A549 (cell line): ENCODE data around the gene URGCP. TPM values are rescaled to one million over a fixed set of nuclear protein-coding genes. Genes with fewer than 3 reads are reported as not detected.
A peak's percentile ranks its signal among the peaks of the same experiment; 100 is the strongest.

Experiments
- ATAC-seq, 2 experiments: fragments of 200-7000 bp in 1 of 2; fragments of >200 bp in 1 of 2; cut with Nextera tagmentation in 1 of 2; cut with Tn5 transposase in 1 of 2; 3 replicates each; pipeline versions ENCODE4 v1.8.0 to v1.9.1; 2018 to 2020; ENCODE audit warnings: mild to moderate bottlenecking in 1 of 2, moderate library complexity in 1 of 2
- CTCF ChIA-PET: fragments of 300-600 bp; sonication (Branson Sonifier 250); formaldehyde crosslinking; extraction: SDS; loops from one replicate; lab custom pipeline; 2021; ENCODE audit warnings: antibody characterized with exemption, inconsistent platforms; lab: Yijun Ruan, JAX
- POLR2A ChIA-PET: fragments of 350-600 bp; formaldehyde crosslinking; extraction: SDS; loops from one replicate; lab custom pipeline; 2021; ENCODE audit warnings: antibody characterized with exemption, inconsistent platforms; lab: Yijun Ruan, JAX
- DNase-seq, 2 experiments: peaks; one replicate each; pipeline versions ENCODE4 v3.0.0 to v3.0.0-alpha.2; 2011 to 2016; ENCODE audit warnings: low read depth in 1 of 2, low spot score in 1 of 2
- FAIRE-seq: peaks from 2 replicates; lab custom pipeline; 2011; peaks lifted over from hg19 to GRCh38; lab: Jason Lieb, UNC
- H3K27ac ChIP-seq, 2 experiments: fragments of >200 bp; sonication (Bioruptor Twin); formaldehyde crosslinking; 3 replicates each; pipeline ENCODE4 v1.5.1; 2016 to 2017
- H3K4me1 ChIP-seq: fragments of >200 bp; sonication (Bioruptor Twin); formaldehyde crosslinking; 3 replicates; pipeline ENCODE4 v1.6.1; 2016
- H3K4me2 ChIP-seq: fragments of >200 bp; sonication (Bioruptor Twin); formaldehyde crosslinking; 3 replicates; pipeline ENCODE4 v1.6.1; 2016
- H3K4me3 ChIP-seq: fragments of >200 bp; sonication (Bioruptor Twin); formaldehyde crosslinking; 3 replicates; pipeline ENCODE4 v1.5.1; 2016
- H3K9me3 ChIP-seq: fragments of >200 bp; sonication (Bioruptor Twin); formaldehyde crosslinking; 3 replicates; pipeline ENCODE4 v1.6.1; 2016
- BHLHE40 ChIP-seq: IDR thresholded peaks from 2 replicates; pipeline ENCODE4 v1.6.1; 2012; ENCODE audit warnings: low read depth, low read length, inconsistent platforms
- CBX8 ChIP-seq: fragments of 200-600 bp; sonication (generic); IDR thresholded peaks from 2 replicates; pipeline ENCODE4 v1.6.1; 2016
- CEBPB ChIP-seq, 2 experiments: fragments of >200 bp in 1 of 2; sonication (Bioruptor Twin) in 1 of 2; formaldehyde crosslinking in 1 of 2; IDR thresholded peaks; 2 replicates each; pipeline ENCODE4 v1.6.1; 2012 to 2016
- EHMT2 ChIP-seq: fragments of 200-600 bp; sonication (generic); IDR thresholded peaks from 2 replicates; pipeline ENCODE4 v1.6.1; 2016; ENCODE audit warnings: antibody characterized with exemption, low read depth, mild to moderate bottlenecking, moderate library complexity
- FOSL2 ChIP-seq, 2 experiments: fragments of 450-650 bp in 1 of 2; fragments of >200 bp in 1 of 2; sonication (Bioruptor Twin) in 1 of 2; formaldehyde crosslinking; IDR thresholded peaks; 2 replicates each; pipeline versions ENCODE4 v1.5.0 to v1.6.1; 2016 to 2020; ENCODE audit warnings: mild to moderate bottlenecking in 1 of 2, moderate library complexity in 1 of 2
- HEYL ChIP-seq: fragments of 250-450 bp; sonication (Bioruptor Pico); IDR thresholded peaks from 2 replicates; pipeline ENCODE4 v1.8.0; 2021; ENCODE audit warnings: mild to moderate bottlenecking, moderate library complexity
- JUNB ChIP-seq: fragments of >200 bp; sonication (Bioruptor Twin); formaldehyde crosslinking; IDR thresholded peaks from 2 replicates; pipeline ENCODE4 v1.6.1; 2016
- KDM1A ChIP-seq: fragments of 200-600 bp; sonication (generic); IDR thresholded peaks from 2 replicates; pipeline ENCODE4 v1.6.1; 2016; ENCODE audit warnings: low read depth, mild to moderate bottlenecking
- MAX ChIP-seq: IDR thresholded peaks from 2 replicates; pipeline ENCODE4 v1.6.1; 2012
- NFE2L2 ChIP-seq: fragments of 150-350 bp; conservative IDR thresholded peaks from 2 replicates; pipeline ENCODE4 v1.6.1; 2014; ENCODE audit warnings: low read length
- NPAS2 ChIP-seq: fragments of 250-450 bp; sonication (Bioruptor Pico); IDR thresholded peaks from 2 replicates; pipeline ENCODE4 v1.8.0; 2022; ENCODE audit warnings: mild to moderate bottlenecking, moderate library complexity, borderline replicate concordance
- PBX3 ChIP-seq: IDR thresholded peaks from 2 replicates; pipeline ENCODE4 v1.6.1; 2012
- PHF8 ChIP-seq: fragments of 200-600 bp; sonication (generic); IDR thresholded peaks from 2 replicates; pipeline ENCODE4 v1.6.1; 2016; ENCODE audit warnings: low read depth, mild to moderate bottlenecking, antibody characterized with exemption, moderate library complexity, borderline replicate concordance
- POLR2A ChIP-seq: IDR thresholded peaks from 2 replicates; pipeline ENCODE4 v1.6.1; 2012; ENCODE audit warnings: mild to moderate bottlenecking, low read length
- REST ChIP-seq: fragments of 200-600 bp; sonication (generic); IDR thresholded peaks from 2 replicates; pipeline ENCODE4 v1.6.1; 2016; ENCODE audit warnings: antibody characterized with exemption, mild to moderate bottlenecking, moderate library complexity
- RFX5 ChIP-seq: fragments of 450-650 bp; IDR thresholded peaks from 2 replicates; pipeline ENCODE4 v1.7.1; 2014; ENCODE audit warnings: antibody characterized with exemption, mild to moderate bottlenecking, moderate library complexity
- RNF2 ChIP-seq: fragments of 200-600 bp; sonication (generic); IDR thresholded peaks from 2 replicates; pipeline ENCODE4 v1.6.1; 2016; ENCODE audit warnings: low read depth, mild to moderate bottlenecking, antibody characterized with exemption, moderate library complexity, borderline replicate concordance
- SREBF2 ChIP-seq: fragments of 450-650 bp; IDR thresholded peaks from 2 replicates; pipeline ENCODE4 v1.6.1; 2014; ENCODE audit warnings: mild to moderate bottlenecking, moderate library complexity
- USF2 ChIP-seq: fragments of 450-650 bp; IDR thresholded peaks from 2 replicates; pipeline ENCODE4 v1.6.1; 2014; ENCODE audit warnings: antibody characterized with exemption
- ZC3H11A ChIP-seq: fragments of 450-650 bp; IDR thresholded peaks from 2 replicates; pipeline ENCODE4 v1.6.1; 2014; ENCODE audit warnings: antibody characterized with exemption, mild to moderate bottlenecking
- ZNF302 ChIP-seq: fragments of 250-450 bp; sonication (Bioruptor Pico); IDR thresholded peaks from 2 replicates; pipeline ENCODE4 v1.9.0; 2021; ENCODE audit warnings: inconsistent platforms, mild to moderate bottlenecking, moderate library complexity
- ZSCAN20 ChIP-seq: fragments of 250-450 bp; sonication (Bioruptor Pico); IDR thresholded peaks from 2 replicates; pipeline ENCODE4 v1.8.0; 2022; ENCODE audit warnings: mild to moderate bottlenecking, moderate library complexity
- WGBS: methylation state at CpG from one replicate; pipeline ENCODE4 v1.1.6; 2017; ENCODE audit errors: missing lambda C conversion rate; 5-methylcytosine and 5-hydroxymethylcytosine counted together
- polyA plus RNA-seq, 4 experiments: library from polyadenylated mRNA; depleted of rRNA in 3 of 4; stranded (reverse); fragments of >200 nt; fragmentation: RNase III in 1 of 4; extraction: RNeasy Plus Mini Kit Qiagen cat#74134 plus additional on column Dnase treatment in 1 of 4; gene quantifications; 2 replicates in 3 of 4; 3 replicates in 1 of 4; pipeline ENCODE4 v1.2.3, GENCODE V29; 2011 to 2017

The URGCP gene
- polyA plus RNA-seq, 2 of the 4 experiments (the other 2 are of a cell fraction) = 19.7 to 20.2 TPM

- CTCF ChIA-PET = no interaction called here
- H3K4me1 ChIP-seq = peaks cover 25% of the 10 kb centered on the region
These were observed 36.1 kb downstream of the URGCP start for GRCh38 chr7:43870316-43870715.

GRCh38 chr7:43869867-43870240 is 36.5 kb downstream of the URGCP start:
- DNase-seq = peak; percentile 28 to 38
- FAIRE-seq = no peak
- peaks cover 3% of the 10 kb centered on the region; the same call in 1 of the 3 replicates for H3K9me3 ChIP-seq
- ATAC-seq = peak; percentile 11 to 36; a peak in 5 of 6 replicates
- H3K4me3 ChIP-seq = peak overlapping the region; percentile 75
- no peak for TF ChIP-seq PHF8
- TF ChIP-seq CBX8 = no peak
- TF ChIP-seq CEBPB (IDR thresholded peaks at IDR 0.05) = peak; percentile 61 to 62; a peak in 3 of 4 replicates
- no peak for TF ChIP-seq FOSL2 (IDR thresholded peaks at IDR 0.05)
- peak; percentile 35; the same call in 1 of the 2 replicates for TF ChIP-seq FOSL2 (CRISPR knock-in tag; IDR thresholded peaks at IDR 0.05)
- no peak for TF ChIP-seq ZSCAN20 (CRISPR knock-in tag)
- no peak for TF ChIP-seq HEYL (CRISPR knock-in tag)
- no peak for TF ChIP-seq KDM1A
- no peak for TF ChIP-seq JUNB
- TF ChIP-seq RNF2 = no peak
- TF ChIP-seq MAX = no peak
- no peak for TF ChIP-seq REST
- no peak for TF ChIP-seq POLR2A
- TF ChIP-seq USF2 = peak; percentile 47
- TF ChIP-seq NFE2L2 = no peak
- no peak for TF ChIP-seq SREBF2
- no peak for TF ChIP-seq RFX5
- TF ChIP-seq NPAS2 (CRISPR knock-in tag) = no peak
- ChIA-PET CTCF (interaction anchor here (0.9 to 2.2 kb wide), 3 partner anchors 10 to 32 kb away, joined by 3 to 6 read pairs (median 5); no protein-coding TSS in a partner anchor), POLR2A (interaction anchor here (0.6 to 1.5 kb wide), 6 partner anchors 12 to 383 kb away, joined by 3 to 13 read pairs (median 4); partner anchors contain the start of genes STK17A, UBE2D4 and URGCP)
- H3K4me2 ChIP-seq = peak overlapping the region; percentile 84
- H3K27ac ChIP-seq = peak overlapping the region; percentile 85 to 99
- peaks cover 25% of the 10 kb centered on the region for H3K4me1 ChIP-seq
- WGBS = 49% methylated on average over 13 of the region's 13 CpGs

More at GRCh38 chr7:43870316-43870715, 36.1 kb downstream of the URGCP start:
- ATAC-seq (no peak), FAIRE-seq (no peak), DNase-seq (no peak)
- no peak overlapping the region for H3K27ac ChIP-seq
- POLR2A ChIA-PET = no interaction called here
- no peak overlapping the region for H3K4me3 ChIP-seq
- WGBS = 93% methylated on average over 4 of the region's 4 CpGs
- peak overlapping the region; percentile 84; the same call in 2 of the 3 replicates for H3K4me2 ChIP-seq
- H3K9me3 ChIP-seq = peaks cover 3% of the 10 kb centered on the region; the same call in 1 of the 3 replicates
- TF ChIP-seq BHLHE40 (no peak), PBX3 (no peak), JUNB (no peak), ZC3H11A (no peak), KDM1A (no peak), ZNF302 (no peak), NPAS2 (CRISPR knock-in tag) (no peak), EHMT2 (no peak), POLR2A (no peak)
- TF ChIP-seq, all 56 proteins: peak for 0
